Right lobe of liver (tissue), 6 donors: ENCODE measurements around the gene RBM18. TPM values are rescaled to one million over a fixed set of nuclear protein-coding genes. Genes with fewer than 3 reads are reported as not detected.

ENCODE experiments used
- ATAC-seq, 4 donors: fragments of 200-7000 bp; cut with Tn5 transposase; one replicate each; pipeline ENCODE4 v1.9.1; 2020; ENCODE audit warnings: mild to moderate bottlenecking in 4 of 4, moderate library complexity in 4 of 4
- DNase-seq, 3 donors: peaks; one replicate each; pipeline ENCODE4 v3.0.0-alpha.2; 2020
- H3K27ac ChIP-seq, 3 donors: fragments of 200-600 bp; one replicate each; pipeline ENCODE4 v1.8.0; 2022
- H3K27me3 ChIP-seq, 2 donors: fragments of 200-600 bp; one replicate each; pipeline ENCODE4 v1.8.0; 2022
- H3K36me3 ChIP-seq, 4 donors: fragments of 200-600 bp; sonication (generic) in 1 of 4; one replicate each; pipeline versions ENCODE4 v1.5.1 to v1.8.0; 2017 to 2022; ENCODE audit warnings: control low read depth in 1 of 4
- H3K4me1 ChIP-seq, 4 donors: fragments of 200-600 bp; sonication (generic) in 1 of 4; one replicate each; pipeline versions ENCODE4 v1.5.1 to v1.8.0; 2017 to 2022; ENCODE audit warnings: control low read depth in 1 of 4
- H3K4me3 ChIP-seq, 3 donors: fragments of 200-600 bp; one replicate each; pipeline ENCODE4 v1.8.0; 2022
- H3K9me3 ChIP-seq, 4 donors: fragments of 200-600 bp; sonication (generic) in 1 of 4; one replicate each; pipeline versions ENCODE4 v1.5.1 to v1.8.0; 2017 to 2022; ENCODE audit warnings: control low read depth in 1 of 4
- POLR2A ChIP-seq: fragments of 450-650 bp; IDR thresholded peaks from one replicate; pipeline ENCODE4 v1.6.1; 2017; ENCODE audit warnings: antibody characterized with exemption, mild to moderate bottlenecking
- WGBS: methylation state at CpG from one replicate; pipeline ENCODE4 v1.1.6; 2018; ENCODE audit warnings: low coverage, low lambda C conversion rate; ENCODE audit not compliant: insufficient coverage; ENCODE audit errors: missing lambda C conversion rate; 5-methylcytosine and 5-hydroxymethylcytosine counted together
- intact Hi-C, 2 donors: fragments of 100-400 bp; cut with DNase I; formaldehyde crosslinking; loops; one replicate each; pipeline versions ENCODE4 v1.11.2 to v1.14.1; 2022
- total RNA-seq, 6 experiments: library from RNA; depleted of rRNA in 2 of 6; stranded (reverse); fragments of >200 nt in 2 of 6; fragmentation: NEBNext Ultra II Directional in 3 of 6; extraction: Animal tissue kit (Norgen Biotek cat#: 25700) in 3 of 6; gene quantifications; one replicate each; pipeline versions ENCODE4 v1.1.0 to v1.2.4, GENCODE V29; 2016 to 2023
- TF ChIP-seq, protein P1 (sequence below), 4 donors: fragments of 200-600 bp in 3 of 4; fragments of 450-650 bp in 1 of 4; IDR thresholded peaks; one replicate each; pipeline versions ENCODE4 v1.5.1 to v1.8.0; 2016 to 2022; ENCODE audit warnings: antibody characterized with exemption in 4 of 4, mild to moderate bottlenecking in 2 of 4
- donor health status: DM: no; HTN: yes; CAD: no.
- donor health status: DM: no; HTN: no; CAD: no.
- donor health status: DM: no; HTN: no; CAD: no.
- donor health status: DM: no; HTN: yes; CAD: no.
- donor health status: DM: no; HTN: yes; CAD: no.

The RBM18 gene
- total RNA-seq, 6 experiments from 2014 or later = 3.4 to 9.3 (median 8.7) TPM

DNA sequence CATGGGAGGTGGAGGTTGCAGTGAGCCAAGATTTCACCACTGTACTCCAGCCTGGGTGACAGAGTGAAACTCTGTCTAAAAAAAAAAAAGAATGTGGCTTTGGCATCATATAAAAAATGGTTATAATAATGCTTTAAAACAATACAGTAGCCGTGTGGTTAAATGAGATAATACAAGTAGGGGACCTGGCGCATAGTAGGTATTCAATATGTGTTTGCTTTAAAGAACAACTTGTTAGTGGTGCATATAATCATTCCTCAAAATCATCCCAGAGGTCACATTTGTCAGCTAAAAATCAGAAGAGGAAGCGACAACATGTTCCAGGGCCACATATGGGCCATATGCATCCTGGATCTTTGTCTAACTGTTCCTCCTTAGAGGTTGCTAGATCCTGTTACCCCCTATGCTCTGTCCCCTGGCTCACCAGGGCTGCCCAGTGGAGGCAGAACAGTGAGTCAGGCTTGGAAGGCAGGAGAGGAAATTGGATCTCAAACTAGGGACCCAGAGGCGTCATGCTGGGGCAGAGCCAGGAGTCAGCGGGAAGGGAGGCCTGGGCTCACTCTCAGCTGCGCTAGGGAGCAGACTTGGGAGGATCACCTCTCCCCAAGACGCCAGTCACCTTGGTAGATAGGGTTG, 63.6 kb downstream of the RBM18 start:
- no peaks in the 10 kb centered on the region for H3K36me3 ChIP-seq
- H3K9me3 ChIP-seq = no peaks in the 10 kb centered on the region
- H3K4me3 ChIP-seq = no peak overlapping the region
- intact Hi-C loops = no loop called here
- DNase-seq (no peak), ATAC-seq (no peak)
- H3K4me1 ChIP-seq = no peaks in the 10 kb centered on the region
- WGBS = 69% methylated on average over 2 of the region's 7 CpGs
- no peak for TF ChIP-seq POLR2A
- TF ChIP-seq, protein P1, sequence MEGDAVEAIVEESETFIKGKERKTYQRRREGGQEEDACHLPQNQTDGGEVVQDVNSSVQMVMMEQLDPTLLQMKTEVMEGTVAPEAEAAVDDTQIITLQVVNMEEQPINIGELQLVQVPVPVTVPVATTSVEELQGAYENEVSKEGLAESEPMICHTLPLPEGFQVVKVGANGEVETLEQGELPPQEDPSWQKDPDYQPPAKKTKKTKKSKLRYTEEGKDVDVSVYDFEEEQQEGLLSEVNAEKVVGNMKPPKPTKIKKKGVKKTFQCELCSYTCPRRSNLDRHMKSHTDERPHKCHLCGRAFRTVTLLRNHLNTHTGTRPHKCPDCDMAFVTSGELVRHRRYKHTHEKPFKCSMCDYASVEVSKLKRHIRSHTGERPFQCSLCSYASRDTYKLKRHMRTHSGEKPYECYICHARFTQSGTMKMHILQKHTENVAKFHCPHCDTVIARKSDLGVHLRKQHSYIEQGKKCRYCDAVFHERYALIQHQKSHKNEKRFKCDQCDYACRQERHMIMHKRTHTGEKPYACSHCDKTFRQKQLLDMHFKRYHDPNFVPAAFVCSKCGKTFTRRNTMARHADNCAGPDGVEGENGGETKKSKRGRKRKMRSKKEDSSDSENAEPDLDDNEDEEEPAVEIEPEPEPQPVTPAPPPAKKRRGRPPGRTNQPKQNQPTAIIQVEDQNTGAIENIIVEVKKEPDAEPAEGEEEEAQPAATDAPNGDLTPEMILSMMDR (IDR thresholded peaks at IDR 0.05) = no peak
- no peaks in the 10 kb centered on the region for H3K27me3 ChIP-seq
- H3K27ac ChIP-seq = no peak overlapping the region

DNA sequence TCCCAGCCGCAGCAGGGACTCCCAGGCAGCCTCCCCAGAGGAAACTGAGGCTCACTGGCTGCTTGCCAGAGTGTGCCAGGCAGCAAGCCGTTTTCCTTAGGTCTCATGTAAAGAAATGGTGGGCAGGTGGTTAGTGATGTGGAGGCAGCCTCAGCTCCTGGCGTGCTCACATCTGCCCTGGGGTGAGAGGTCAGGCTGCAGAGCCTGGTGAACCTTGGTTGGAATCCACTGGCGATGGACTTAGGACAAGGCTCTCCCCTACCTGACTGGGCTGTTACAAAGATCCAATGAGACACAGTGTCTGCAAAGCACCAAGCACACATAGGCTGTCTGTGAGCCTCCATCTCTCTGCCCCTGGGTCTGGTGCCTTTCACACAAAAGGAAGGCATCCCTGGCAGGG, 66.8 kb downstream of the RBM18 start:
- ATAC-seq = no peak
- 60% methylated on average over 2 of the region's 4 CpGs for WGBS

DNA sequence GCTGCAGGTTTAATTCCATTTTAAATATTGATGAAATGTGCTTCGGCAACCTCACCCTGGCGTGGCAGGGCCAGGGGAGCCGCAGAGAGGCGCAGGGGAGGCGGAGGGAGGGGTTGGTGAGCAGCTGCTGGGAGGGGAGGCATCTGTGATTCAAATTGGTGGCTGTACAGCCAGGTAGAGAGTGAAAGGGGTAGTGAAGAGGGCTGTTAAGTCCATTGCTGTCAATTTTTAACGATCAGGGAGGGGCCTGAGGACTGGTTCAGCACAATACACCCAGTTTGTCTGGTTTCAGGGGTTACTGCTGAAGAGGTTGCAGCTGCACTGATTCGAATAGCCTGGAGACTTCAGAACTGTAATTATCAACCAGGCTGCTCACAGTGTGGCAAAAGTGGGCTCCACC, 67.2 kb downstream of the RBM18 start:
- ATAC-seq (no peak), DNase-seq (no peak)
- H3K4me1 ChIP-seq = no peaks in the 10 kb centered on the region
- intact Hi-C loops = no loop called here
- no peaks in the 10 kb centered on the region for H3K9me3 ChIP-seq
- H3K27ac ChIP-seq = no peak overlapping the region
- 62% methylated on average over 7 of the region's 7 CpGs for WGBS
- no peak overlapping the region for H3K4me3 ChIP-seq
- TF ChIP-seq, protein P1 (IDR thresholded peaks at IDR 0.05) = no peak
- H3K36me3 ChIP-seq = no peaks in the 10 kb centered on the region
- no peaks in the 10 kb centered on the region for H3K27me3 ChIP-seq

More for the DNA sequence above, 66.8 kb downstream of the RBM18 start:
- Histone ChIP-seq H3K9me3 (no peaks in the 10 kb centered on the region), H3K36me3 (no peaks in the 10 kb centered on the region), H3K27me3 (no peaks in the 10 kb centered on the region), H3K4me3 (no peak overlapping the region), H3K27ac (no peak overlapping the region), H3K4me1 (no peaks in the 10 kb centered on the region)
- intact Hi-C loops = no loop called here
- DNase-seq = no peak
- TF ChIP-seq POLR2A = no peak
- TF ChIP-seq, protein P1 (IDR thresholded peaks at IDR 0.05) = no peak

DNA sequence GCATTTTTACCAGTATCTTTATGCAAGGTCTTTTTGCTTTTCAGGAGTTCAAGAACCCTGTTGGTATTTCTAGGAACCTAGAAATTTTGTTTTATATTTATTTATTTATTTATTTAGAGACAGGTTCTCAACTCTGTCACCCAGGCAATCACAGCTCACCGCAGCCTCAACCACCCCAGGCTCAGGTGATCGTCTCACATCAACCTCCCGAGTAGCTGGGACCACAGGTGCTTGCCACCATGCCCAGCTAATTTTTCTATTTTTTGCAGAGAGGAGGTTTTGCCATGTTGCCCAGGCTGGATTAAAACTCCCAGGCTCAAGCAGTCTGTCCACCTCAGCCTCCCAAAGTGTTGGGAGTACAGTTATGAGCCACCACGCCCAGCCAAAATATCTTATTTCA, 68.8 kb downstream of the RBM18 start:
- H3K36me3 ChIP-seq = no peaks in the 10 kb centered on the region
- intact Hi-C loops = no loop called here
- H3K4me3 ChIP-seq = no peak overlapping the region
- 87% methylated on average over 4 of the region's 4 CpGs for WGBS
- DNase-seq = no peak
- TF ChIP-seq, protein P1 (IDR thresholded peaks at IDR 0.05) = no peak
- TF ChIP-seq POLR2A = no peak
- ATAC-seq = no peak
- H3K4me1 ChIP-seq = no peaks in the 10 kb centered on the region
- H3K27ac ChIP-seq = no peak overlapping the region
- H3K9me3 ChIP-seq = no peaks in the 10 kb centered on the region
- no peaks in the 10 kb centered on the region for H3K27me3 ChIP-seq

DNA sequence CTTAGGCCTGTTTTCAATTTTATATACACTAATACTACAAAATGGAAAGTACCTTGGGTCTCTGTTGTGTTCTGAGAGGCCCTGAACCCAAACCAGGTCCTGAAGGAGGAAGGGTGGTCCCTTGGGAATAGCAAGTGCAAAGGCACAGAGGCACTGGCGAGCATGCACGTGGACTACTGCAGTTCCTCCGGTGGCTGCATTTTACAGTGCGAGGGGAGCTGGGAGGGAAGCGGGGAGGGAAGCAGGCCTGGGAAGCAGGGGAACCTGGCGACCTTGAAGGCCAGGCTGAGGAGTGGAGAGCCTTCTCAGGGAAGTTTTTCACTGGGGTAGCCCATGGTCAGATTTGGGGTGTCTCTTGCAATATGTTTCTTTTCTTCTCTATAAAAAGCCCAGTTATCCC, 71.0 kb downstream of the RBM18 start:
- no peak for ATAC-seq

More for the DNA sequence above, 71.0 kb downstream of the RBM18 start:
- no peak for DNase-seq
- H3K36me3 ChIP-seq = no peaks in the 10 kb centered on the region
- no peak for TF ChIP-seq POLR2A
- TF ChIP-seq, protein P1 (IDR thresholded peaks at IDR 0.05) = no peak
- intact Hi-C loops = no loop called here
- no peak overlapping the region for H3K27ac ChIP-seq
- no peaks in the 10 kb centered on the region for H3K4me1 ChIP-seq
- no peaks in the 10 kb centered on the region for H3K9me3 ChIP-seq
- WGBS = 74% methylated on average over 5 of the region's 6 CpGs
- H3K27me3 ChIP-seq = no peaks in the 10 kb centered on the region
- H3K4me3 ChIP-seq = no peak overlapping the region
